ENCODE results near the gene NXPE2.

Gene NXPE2

GRCh38 chr11:114705280-114706024 lies 27.1 kb downstream of the NXPE2 start:
- DNase-seq (ENCODE audit: low read depth): no peak
- TF ChIP-seq, protein P1, sequence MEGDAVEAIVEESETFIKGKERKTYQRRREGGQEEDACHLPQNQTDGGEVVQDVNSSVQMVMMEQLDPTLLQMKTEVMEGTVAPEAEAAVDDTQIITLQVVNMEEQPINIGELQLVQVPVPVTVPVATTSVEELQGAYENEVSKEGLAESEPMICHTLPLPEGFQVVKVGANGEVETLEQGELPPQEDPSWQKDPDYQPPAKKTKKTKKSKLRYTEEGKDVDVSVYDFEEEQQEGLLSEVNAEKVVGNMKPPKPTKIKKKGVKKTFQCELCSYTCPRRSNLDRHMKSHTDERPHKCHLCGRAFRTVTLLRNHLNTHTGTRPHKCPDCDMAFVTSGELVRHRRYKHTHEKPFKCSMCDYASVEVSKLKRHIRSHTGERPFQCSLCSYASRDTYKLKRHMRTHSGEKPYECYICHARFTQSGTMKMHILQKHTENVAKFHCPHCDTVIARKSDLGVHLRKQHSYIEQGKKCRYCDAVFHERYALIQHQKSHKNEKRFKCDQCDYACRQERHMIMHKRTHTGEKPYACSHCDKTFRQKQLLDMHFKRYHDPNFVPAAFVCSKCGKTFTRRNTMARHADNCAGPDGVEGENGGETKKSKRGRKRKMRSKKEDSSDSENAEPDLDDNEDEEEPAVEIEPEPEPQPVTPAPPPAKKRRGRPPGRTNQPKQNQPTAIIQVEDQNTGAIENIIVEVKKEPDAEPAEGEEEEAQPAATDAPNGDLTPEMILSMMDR (conservative IDR thresholded peaks at IDR 0.05; ENCODE audit: low read depth, low read length): no peak

DNA sequence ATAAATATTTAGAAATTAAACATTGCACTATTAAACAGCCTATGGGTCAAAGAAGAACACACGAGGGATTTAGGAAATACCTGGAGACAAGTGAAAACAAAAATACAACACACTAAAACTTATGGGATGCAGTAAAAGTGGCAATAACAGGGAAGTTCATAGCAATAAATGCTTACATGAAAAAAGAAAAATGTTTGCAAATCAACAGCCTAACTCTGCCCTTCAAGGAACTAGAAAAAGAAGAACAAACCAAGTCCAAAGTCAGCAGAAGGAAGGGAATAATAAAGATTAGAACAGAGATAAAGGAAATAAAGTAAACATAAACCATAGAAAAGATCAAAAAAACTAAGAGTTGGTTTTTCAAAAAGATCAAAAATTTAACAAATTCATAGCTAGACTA lies 31.6 kb downstream of the NXPE2 start:
- no peak overlapping the region for H3K4me3 ChIP-seq (ENCODE audit: low read depth, low read length)
- TF ChIP-seq, protein P1 (conservative IDR thresholded peaks at IDR 0.05; ENCODE audit: low read depth, low read length): no peak
- no peak for DNase-seq (ENCODE audit: low read depth)

More at GRCh38 chr11:114705280-114706024, 27.1 kb downstream of the NXPE2 start:
- H3K4me3 ChIP-seq (ENCODE audit: low read depth, low read length): no peak overlapping the region

- H3K4me3 ChIP-seq (ENCODE audit: low read depth, low read length): no peak overlapping the region
- DNase-seq (ENCODE audit: low read depth): no peak
- TF ChIP-seq, protein P1 (conservative IDR thresholded peaks at IDR 0.05; ENCODE audit: low read depth, low read length): no peak
Observed at GRCh38 chr11:114713756-114714155, 35.4 kb downstream of the NXPE2 start.

- DNase-seq (ENCODE audit: low read depth): no peak
- H3K4me3 ChIP-seq (ENCODE audit: low read depth, low read length): no peak overlapping the region
- TF ChIP-seq, protein P1 (conservative IDR thresholded peaks at IDR 0.05; ENCODE audit: low read depth, low read length): no peak
Observed at GRCh38 chr11:114719562-114719961, 41.2 kb downstream of the NXPE2 start.

GRCh38 chr11:114724916-114725524 lies 46.7 kb downstream of the NXPE2 start:
- TF ChIP-seq, protein P1 (conservative IDR thresholded peaks at IDR 0.05; ENCODE audit: low read depth, low read length): no peak
- no peak overlapping the region for H3K4me3 ChIP-seq (ENCODE audit: low read depth, low read length)
- no peak for DNase-seq (ENCODE audit: low read depth)

DNA sequence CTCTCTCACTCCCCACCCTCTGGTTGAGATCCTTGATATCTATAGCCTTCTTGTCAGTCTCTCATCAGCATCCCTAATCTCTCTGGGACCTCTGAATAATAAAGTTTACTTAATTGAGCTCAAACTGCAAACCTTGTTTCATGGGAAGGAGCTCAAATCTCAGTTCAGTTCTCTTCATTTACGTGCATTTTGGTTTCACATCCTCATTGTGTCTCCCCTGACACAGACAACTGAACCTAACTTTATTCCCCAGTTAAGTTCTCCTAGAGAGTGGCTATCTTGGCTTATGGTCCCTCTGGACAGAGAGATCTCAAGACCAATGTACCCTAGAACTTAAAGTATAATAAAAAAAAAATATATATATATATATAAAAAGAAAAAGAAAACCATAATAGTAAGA lies 47.3 kb downstream of the NXPE2 start:
- TF ChIP-seq, protein P1 (conservative IDR thresholded peaks at IDR 0.05; ENCODE audit: low read depth, low read length): no peak
- DNase-seq (ENCODE audit: low read depth): no peak
- H3K4me3 ChIP-seq (ENCODE audit: low read depth, low read length): no peak overlapping the region

DNA sequence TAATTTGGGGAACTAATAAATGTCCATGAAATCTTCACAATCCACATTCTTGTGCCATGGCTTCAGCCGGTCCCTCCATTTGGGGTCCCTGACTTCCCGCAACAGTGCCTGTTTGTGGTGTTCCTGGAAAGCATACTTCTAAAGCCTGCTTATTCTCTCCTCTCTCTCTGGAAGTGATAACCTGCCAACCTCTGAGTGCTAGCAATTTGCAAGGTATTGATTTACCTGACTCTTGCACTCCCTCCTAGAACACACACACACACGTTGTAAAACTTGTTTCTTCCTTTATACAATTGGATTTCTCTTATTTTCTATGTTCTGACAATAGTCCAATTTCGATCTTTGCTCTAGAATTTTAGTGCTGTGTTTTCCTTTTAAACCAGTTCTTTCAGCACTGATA lies 58.5 kb downstream of the NXPE2 start:
- H3K4me3 ChIP-seq (ENCODE audit: low read depth, low read length): no peak overlapping the region
- DNase-seq (ENCODE audit: low read depth): no peak
- TF ChIP-seq, protein P1 (conservative IDR thresholded peaks at IDR 0.05; ENCODE audit: low read depth, low read length): no peak
